ENCODE data around the gene RIPK4. TPM values are rescaled to one million over a fixed set of nuclear protein-coding genes. Genes with fewer than 3 reads are reported as not detected.

RIPK4 gene
- total RNA-seq, 1 donor = 0.31 TPM

- no peaks in the 10 kb centered on the region for H3K9me3 ChIP-seq (ENCODE audit: low read depth, low read length)
- H3K4me1 ChIP-seq (ENCODE audit: insufficient read depth, low read length) = no peaks in the 10 kb centered on the region
- peaks cover 60% of the 10 kb centered on the region for H3K27me3 ChIP-seq (ENCODE audit: insufficient read depth, low read length)
- H3K4me3 ChIP-seq (ENCODE audit: low read length) = no peak overlapping the region
Measured at GRCh38 chr21:41779659-41780058, 12.8 kb upstream of the RIPK4 start.

- H3K9me3 ChIP-seq (ENCODE audit: low read depth, low read length) = no peaks in the 10 kb centered on the region
- no peaks in the 10 kb centered on the region for H3K4me1 ChIP-seq (ENCODE audit: insufficient read depth, low read length)
- H3K27me3 ChIP-seq (ENCODE audit: insufficient read depth, low read length) = peaks cover 62% of the 10 kb centered on the region
- no peak overlapping the region for H3K4me3 ChIP-seq (ENCODE audit: low read length)
Measured at GRCh38 chr21:41778930-41779600, 12.2 kb upstream of the RIPK4 start.

DNA sequence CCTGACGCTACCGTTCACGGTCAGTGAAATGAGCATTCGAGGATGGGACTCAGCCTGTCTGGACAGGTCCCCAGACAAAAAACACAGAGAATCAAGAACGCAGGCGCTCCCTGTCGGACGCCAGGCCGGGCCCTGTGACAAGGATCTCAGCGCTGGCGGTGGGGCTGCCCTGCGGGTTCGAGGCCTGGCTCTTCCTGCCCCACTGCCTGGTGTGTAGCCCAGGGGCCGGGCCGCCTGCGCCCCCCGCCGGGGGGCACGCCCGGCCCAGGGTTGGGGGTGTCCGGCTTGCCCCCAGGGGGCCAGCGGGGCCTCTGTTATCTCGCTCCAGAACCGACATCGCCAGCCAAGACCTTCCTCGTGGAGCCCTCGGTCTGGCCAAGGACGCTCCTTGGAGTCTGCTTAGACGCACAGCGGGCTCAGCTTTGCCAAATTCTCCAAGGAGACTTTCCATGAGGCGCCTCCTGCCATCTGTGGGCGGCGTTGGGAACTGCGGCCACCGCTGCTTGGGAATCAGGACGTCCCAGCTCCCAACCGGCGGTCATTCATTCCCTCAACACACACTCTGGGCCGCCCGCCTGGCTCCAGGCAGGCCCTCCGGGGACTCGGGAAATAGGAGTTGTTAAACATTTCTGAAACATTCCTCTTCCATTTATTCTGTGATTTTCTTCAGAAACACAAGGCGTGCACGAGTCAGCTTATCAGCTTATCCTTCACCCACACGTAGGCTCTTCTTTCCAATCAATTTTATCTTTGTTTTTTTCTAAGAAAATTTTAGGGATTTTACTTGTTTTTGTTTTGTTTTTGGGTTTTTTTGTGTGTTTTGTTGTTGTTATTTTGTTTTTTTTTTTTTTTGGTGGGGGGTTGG is 11.3 kb upstream of the RIPK4 start:
- no peaks in the 10 kb centered on the region for H3K9me3 ChIP-seq (ENCODE audit: low read depth, low read length)
- H3K4me1 ChIP-seq (ENCODE audit: insufficient read depth, low read length) = no peaks in the 10 kb centered on the region
- peaks cover 60% of the 10 kb centered on the region for H3K27me3 ChIP-seq (ENCODE audit: insufficient read depth, low read length)
- no peak overlapping the region for H3K4me3 ChIP-seq (ENCODE audit: low read length)

- Histone ChIP-seq H3K4me3 (ENCODE audit: low read length) (no peak overlapping the region), H3K4me1 (ENCODE audit: insufficient read depth, low read length) (no peaks in the 10 kb centered on the region), H3K9me3 (ENCODE audit: low read depth, low read length) (no peaks in the 10 kb centered on the region), H3K27me3 (ENCODE audit: insufficient read depth, low read length) (peaks cover 53% of the 10 kb centered on the region)
Measured at GRCh38 chr21:41776778-41777177, 9.9 kb upstream of the RIPK4 start.

GRCh38 chr21:41775149-41775472 is 8.3 kb upstream of the RIPK4 start:
- no peaks in the 10 kb centered on the region for H3K9me3 ChIP-seq (ENCODE audit: low read depth, low read length)
- no peak overlapping the region for H3K4me3 ChIP-seq (ENCODE audit: low read length)
- no peaks in the 10 kb centered on the region for H3K4me1 ChIP-seq (ENCODE audit: insufficient read depth, low read length)
- H3K27me3 ChIP-seq (ENCODE audit: insufficient read depth, low read length) = peaks cover 46% of the 10 kb centered on the region

DNA sequence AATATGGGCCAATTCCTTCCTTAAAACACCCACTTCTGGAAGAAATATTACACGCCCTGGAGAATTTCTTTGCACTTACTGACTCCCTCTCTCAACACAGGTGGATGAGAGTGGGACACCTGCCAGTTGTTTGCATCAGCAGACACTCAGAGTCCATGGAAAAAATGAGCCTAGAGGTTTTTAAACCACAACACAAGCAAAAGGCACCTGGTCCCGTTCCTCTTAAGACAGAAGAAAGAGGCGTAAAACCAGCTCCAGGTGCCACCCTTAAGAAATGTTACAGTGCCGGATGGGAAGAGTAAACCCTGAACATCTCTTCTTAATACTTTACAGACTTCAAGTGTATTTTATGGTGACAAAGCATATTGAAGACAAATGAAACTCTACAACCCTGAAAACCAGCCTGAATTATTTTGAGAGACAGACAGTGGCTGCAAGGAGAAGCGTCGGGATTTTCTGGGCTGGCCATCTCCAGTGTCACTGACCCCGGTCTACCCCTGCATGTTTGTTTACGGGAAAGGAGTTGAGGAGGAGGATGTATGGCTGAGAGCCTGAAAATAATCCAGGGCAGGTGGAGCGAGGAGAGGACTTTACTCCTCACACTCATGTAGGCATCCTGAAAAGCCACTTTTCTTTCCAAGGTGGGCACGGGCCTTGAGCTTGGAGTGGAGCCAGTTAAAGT is 7.8 kb upstream of the RIPK4 start:
- no peak overlapping the region for H3K4me3 ChIP-seq (ENCODE audit: low read length)
- no peaks in the 10 kb centered on the region for H3K4me1 ChIP-seq (ENCODE audit: insufficient read depth, low read length)
- no peaks in the 10 kb centered on the region for H3K9me3 ChIP-seq (ENCODE audit: low read depth, low read length)
- H3K27me3 ChIP-seq (ENCODE audit: insufficient read depth, low read length) = peaks cover 45% of the 10 kb centered on the region

DNA sequence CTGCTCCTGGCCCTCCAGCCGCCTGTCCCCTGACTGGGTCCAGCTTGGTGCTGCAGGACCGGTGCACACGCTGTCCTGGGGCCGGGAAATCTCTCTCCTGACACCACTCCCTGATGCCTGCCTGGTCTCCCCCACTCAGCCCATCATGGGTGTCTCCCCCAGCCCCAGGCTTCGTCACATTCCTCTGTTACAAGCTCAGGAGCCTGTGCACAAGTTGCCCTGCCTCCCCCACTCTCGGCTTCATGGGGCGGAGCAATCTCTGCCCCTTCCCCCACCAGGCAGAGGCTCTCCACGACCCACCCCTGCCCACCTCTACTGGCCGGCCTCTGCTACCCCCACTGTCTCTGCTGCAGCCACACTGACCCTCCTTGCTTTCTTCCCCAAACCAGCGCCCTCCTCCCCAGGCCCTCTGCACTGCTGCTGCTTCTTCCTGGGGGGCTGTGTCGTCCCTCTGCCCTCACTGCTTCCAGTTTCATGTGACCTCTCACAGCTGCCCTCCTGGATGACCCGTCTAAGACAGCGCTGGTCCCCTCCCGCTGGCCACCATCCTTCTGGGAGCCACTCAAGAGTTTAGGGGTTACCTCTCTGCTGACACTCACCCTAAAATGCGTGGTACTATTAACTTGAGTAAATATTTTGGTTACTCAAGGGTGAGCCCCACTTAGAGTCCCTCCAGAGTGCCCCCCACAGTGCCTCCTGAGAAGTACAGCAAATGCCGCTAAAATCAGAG is 5.7 kb upstream of the RIPK4 start:
- no peaks in the 10 kb centered on the region for H3K9me3 ChIP-seq (ENCODE audit: low read depth, low read length)
- H3K27me3 ChIP-seq (ENCODE audit: insufficient read depth, low read length) = peaks cover 46% of the 10 kb centered on the region
- no peak overlapping the region for H3K4me3 ChIP-seq (ENCODE audit: low read length)
- H3K4me1 ChIP-seq (ENCODE audit: insufficient read depth, low read length) = peaks cover 15% of the 10 kb centered on the region

DNA sequence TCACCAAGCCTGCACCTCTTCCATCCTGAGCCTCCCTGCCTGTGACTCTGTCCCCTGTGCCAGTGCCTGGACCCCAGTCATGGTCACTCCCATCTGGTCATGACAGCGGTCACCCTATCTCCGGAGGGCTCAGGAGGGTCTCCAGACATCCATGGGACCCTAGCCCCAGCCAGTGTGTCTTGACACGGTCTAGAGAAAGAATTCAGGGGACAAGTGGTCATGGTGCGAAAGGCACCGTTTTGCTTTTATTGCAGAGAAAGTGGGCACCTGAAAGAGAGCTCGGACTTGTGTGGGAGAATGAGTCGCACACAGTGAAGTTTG is 4.7 kb upstream of the RIPK4 start:
- Histone ChIP-seq H3K27me3 (ENCODE audit: insufficient read depth, low read length) (peaks cover 52% of the 10 kb centered on the region), H3K4me3 (ENCODE audit: low read length) (no peak overlapping the region), H3K4me1 (ENCODE audit: insufficient read depth, low read length) (peaks cover 24% of the 10 kb centered on the region), H3K9me3 (ENCODE audit: low read depth, low read length) (no peaks in the 10 kb centered on the region)

- H3K4me1 ChIP-seq (ENCODE audit: insufficient read depth, low read length) = peaks cover 29% of the 10 kb centered on the region
- H3K4me3 ChIP-seq (ENCODE audit: low read length) = no peak overlapping the region
- peaks cover 58% of the 10 kb centered on the region for H3K27me3 ChIP-seq (ENCODE audit: insufficient read depth, low read length)
- no peaks in the 10 kb centered on the region for H3K9me3 ChIP-seq (ENCODE audit: low read depth, low read length)
Measured at GRCh38 chr21:41770901-41771624, 4.2 kb upstream of the RIPK4 start.

GRCh38 chr21:41769933-41770332 is 3.1 kb upstream of the RIPK4 start:
- peaks cover 65% of the 10 kb centered on the region for H3K27me3 ChIP-seq (ENCODE audit: insufficient read depth, low read length)
- no peak overlapping the region for H3K4me3 ChIP-seq (ENCODE audit: low read length)
- H3K9me3 ChIP-seq (ENCODE audit: low read depth, low read length) = no peaks in the 10 kb centered on the region
- peaks cover 33% of the 10 kb centered on the region for H3K4me1 ChIP-seq (ENCODE audit: insufficient read depth, low read length)

- Histone ChIP-seq H3K4me1 (ENCODE audit: insufficient read depth, low read length) (peaks cover 33% of the 10 kb centered on the region), H3K9me3 (ENCODE audit: low read depth, low read length) (no peaks in the 10 kb centered on the region), H3K27me3 (ENCODE audit: insufficient read depth, low read length) (peaks cover 67% of the 10 kb centered on the region), H3K4me3 (ENCODE audit: low read length) (no peak overlapping the region)
Measured at GRCh38 chr21:41769521-41769920, 2.7 kb upstream of the RIPK4 start.

GRCh38 chr21:41769111-41769510 is 2.3 kb upstream of the RIPK4 start:
- Histone ChIP-seq H3K9me3 (ENCODE audit: low read depth, low read length) (no peaks in the 10 kb centered on the region), H3K27me3 (ENCODE audit: insufficient read depth, low read length) (peaks cover 67% of the 10 kb centered on the region), H3K4me3 (ENCODE audit: low read length) (peak overlapping the region; percentile 6), H3K4me1 (ENCODE audit: insufficient read depth, low read length) (peaks cover 33% of the 10 kb centered on the region)

GRCh38 chr21:41768437-41769042 is 1.7 kb upstream of the RIPK4 start:
- Histone ChIP-seq H3K4me3 (ENCODE audit: low read length) (peak overlapping the region; percentile 6), H3K9me3 (ENCODE audit: low read depth, low read length) (no peaks in the 10 kb centered on the region), H3K4me1 (ENCODE audit: insufficient read depth, low read length) (peaks cover 33% of the 10 kb centered on the region), H3K27me3 (ENCODE audit: insufficient read depth, low read length) (peaks cover 68% of the 10 kb centered on the region)

Measured in mononuclear cell (primary cell).